ENCODE results near the gene TSKS.

The TSKS gene

GRCh38 chr19:49713236-49713845, 49.8 kb downstream of the TSKS start:
- DNase-seq, result no peak

GRCh38 chr19:49712397-49712859, 50.7 kb downstream of the TSKS start:
- DNase-seq, result no peak

- no peak for DNase-seq
Measured at GRCh38 chr19:49710372-49710951, 52.6 kb downstream of the TSKS start.

GRCh38 chr19:49705919-49706318, 57.2 kb downstream of the TSKS start:
- DNase-seq, result no peak

- no peak for DNase-seq
Measured at GRCh38 chr19:49704888-49705642, 58.0 kb downstream of the TSKS start.

GRCh38 chr19:49701271-49701786, 61.8 kb downstream of the TSKS start:
- no peak for DNase-seq

GRCh38 chr19:49700563-49700962, 62.5 kb downstream of the TSKS start:
- no peak for DNase-seq

- DNase-seq, result no peak
Measured at GRCh38 chr19:49699364-49699763, 63.7 kb downstream of the TSKS start.

GRCh38 chr19:49696865-49697264, 66.2 kb downstream of the TSKS start:
- no peak for DNase-seq

- DNase-seq, result no peak
Measured at GRCh38 chr19:49696115-49696514, 67.0 kb downstream of the TSKS start.

- no peak for DNase-seq
Measured at GRCh38 chr19:49692147-49692506, 71.0 kb downstream of the TSKS start.

GRCh38 chr19:49691243-49692146, 71.6 kb downstream of the TSKS start:
- no peak for DNase-seq

GRCh38 chr19:49690656-49691242, 72.4 kb downstream of the TSKS start, which contains the start of gene CPT1C:
Gene CPT1C (plus strand): TSS chr19:49691116. CDS start chr19:49692253, 1,137 bp downstream.
- peak; percentile 33 for DNase-seq

- DNase-seq, result no peak
Measured at GRCh38 chr19:49690079-49690655, 72.9 kb downstream of the TSKS start.
